ENCODE data around the gene NRBP1.
"Not testable (repeated sequence)": the region's sequence is repeated elsewhere in the genome, so short reads cannot be mapped to it uniquely, and the experiment has no call there.

NRBP1 gene

DNA sequence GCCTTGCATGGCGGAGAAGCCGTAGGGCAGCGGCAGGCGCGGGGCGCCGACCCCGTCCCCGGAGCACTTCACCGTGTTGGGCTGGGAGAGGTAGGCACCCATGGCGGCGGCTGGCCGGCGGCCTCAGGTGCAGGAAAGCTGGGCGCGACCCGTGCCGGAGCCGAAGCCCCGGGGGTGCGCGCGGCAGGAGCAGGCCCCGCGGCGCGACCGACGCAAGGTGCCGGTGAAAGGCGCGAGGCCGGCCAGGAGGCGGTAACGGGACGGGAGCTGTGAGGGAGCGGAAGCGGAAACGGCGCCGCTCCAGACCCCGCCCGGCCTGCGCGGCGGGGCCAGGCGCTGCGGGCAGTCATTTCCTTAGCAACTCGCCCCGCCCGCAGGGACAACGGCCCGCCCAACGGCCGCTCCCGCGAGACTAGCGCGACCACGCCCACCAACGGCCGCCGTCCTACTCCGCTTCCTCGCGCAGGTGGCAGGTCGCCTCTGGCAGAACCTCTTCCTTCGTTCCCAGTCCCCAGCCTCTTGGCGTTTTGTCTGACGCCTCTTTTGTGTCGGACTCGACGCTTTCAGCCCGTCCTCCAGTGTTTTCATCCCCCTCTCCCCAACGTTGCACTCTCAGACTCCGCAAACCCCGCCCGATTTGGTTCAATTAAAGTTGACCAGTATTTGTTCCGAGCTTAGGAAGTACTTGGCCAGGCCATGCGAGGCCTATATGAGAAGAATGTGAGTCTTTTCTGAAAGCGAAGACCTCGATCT lies 18.9 kb upstream of the NRBP1 start, which contains the start of gene PPM1G:
PPM1G (minus strand) TSS at position 271 of the 753 bp plus-strand sequence; CDS start at position 102, 169 bp downstream.
- no peak for TF ChIP-seq YY1 (IDR thresholded peaks at IDR 0.05; ENCODE audit: insufficient read depth, insufficient read length)
- TF ChIP-seq SUZ12 (IDR thresholded peaks at IDR 0.05; ENCODE audit: extremely low read depth, insufficient read depth, insufficient read length) = no peak
- no peak for TF ChIP-seq ZNF274 (IDR thresholded peaks at IDR 0.05; ENCODE audit: low read depth, low read length)
- peak within 1 kb of the TSS; percentile 93 for H3K4me3 ChIP-seq (ENCODE audit: insufficient read length, low read depth)
- peak within 1 kb of the TSS; percentile 95 for H3K9ac ChIP-seq (ENCODE audit: insufficient read length, low read depth)
- peak; percentile 95 for DNase-seq (ENCODE audit: low read depth, low spot score)
- H3K4me1 ChIP-seq (ENCODE audit: insufficient read depth, insufficient read length) = no peaks in the 10 kb centered on the region
- H3K27me3 ChIP-seq (ENCODE audit: insufficient read depth, insufficient read length) = no peaks in the 10 kb centered on the region
- no peaks in the 10 kb centered on the region for H3K9me3 ChIP-seq (ENCODE audit: insufficient read depth, low read length)
- H3K36me3 ChIP-seq (ENCODE audit: insufficient read depth, insufficient read length, low read length) = peaks cover 13% of the 10 kb centered on the region

DNA sequence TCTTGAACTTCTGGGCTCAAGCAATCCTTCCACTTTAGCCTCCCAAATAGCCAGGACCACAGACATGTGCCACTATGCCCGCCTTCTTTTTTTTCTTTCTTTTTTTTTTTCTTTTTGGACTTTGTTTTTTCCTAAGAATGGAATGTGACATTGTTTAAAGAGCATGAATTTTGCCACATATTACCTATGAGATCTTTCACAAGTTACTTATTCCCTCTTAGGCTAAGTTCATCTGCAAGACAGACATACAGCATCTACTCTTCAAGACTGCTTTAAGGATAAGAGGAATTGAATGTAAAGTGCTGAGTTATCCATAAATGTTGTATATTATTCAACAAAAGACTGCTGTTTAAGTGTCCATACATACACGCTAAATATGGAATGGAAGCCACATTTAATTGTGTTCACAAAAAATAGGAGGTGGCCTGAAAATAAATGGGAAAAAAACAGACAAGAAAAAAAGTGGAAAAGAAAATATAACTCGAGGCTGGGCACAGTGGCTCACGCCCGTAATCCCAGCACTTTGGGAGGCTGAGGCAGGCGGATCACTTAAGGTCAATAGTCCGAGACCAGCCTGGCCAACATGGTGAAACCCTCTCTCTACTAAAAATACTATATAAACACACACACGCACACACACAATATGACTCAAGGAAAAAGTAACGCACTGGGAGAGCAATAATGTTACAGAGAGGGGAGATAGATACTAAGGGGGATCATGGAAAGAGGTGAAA lies 15.8 kb upstream of the NRBP1 start:
- Histone ChIP-seq H3K36me3 (ENCODE audit: insufficient read depth, insufficient read length, low read length) (peaks cover 2% of the 10 kb centered on the region), H3K4me3 (ENCODE audit: insufficient read length, low read depth) (no peak overlapping the region), H3K9me3 (ENCODE audit: insufficient read depth, low read length) (no peaks in the 10 kb centered on the region), H3K27me3 (ENCODE audit: insufficient read depth, insufficient read length) (no peaks in the 10 kb centered on the region), H3K9ac (ENCODE audit: insufficient read length, low read depth) (no peak overlapping the region), H3K4me1 (ENCODE audit: insufficient read depth, insufficient read length) (no peaks in the 10 kb centered on the region)
- TF ChIP-seq SUZ12 (IDR thresholded peaks at IDR 0.05; ENCODE audit: extremely low read depth, insufficient read depth, insufficient read length) = no peak
- no peak for TF ChIP-seq ZNF274 (IDR thresholded peaks at IDR 0.05; ENCODE audit: low read depth, low read length)
- no peak for TF ChIP-seq YY1 (IDR thresholded peaks at IDR 0.05; ENCODE audit: insufficient read depth, insufficient read length)
- no peak for DNase-seq (ENCODE audit: low read depth, low spot score)

DNA sequence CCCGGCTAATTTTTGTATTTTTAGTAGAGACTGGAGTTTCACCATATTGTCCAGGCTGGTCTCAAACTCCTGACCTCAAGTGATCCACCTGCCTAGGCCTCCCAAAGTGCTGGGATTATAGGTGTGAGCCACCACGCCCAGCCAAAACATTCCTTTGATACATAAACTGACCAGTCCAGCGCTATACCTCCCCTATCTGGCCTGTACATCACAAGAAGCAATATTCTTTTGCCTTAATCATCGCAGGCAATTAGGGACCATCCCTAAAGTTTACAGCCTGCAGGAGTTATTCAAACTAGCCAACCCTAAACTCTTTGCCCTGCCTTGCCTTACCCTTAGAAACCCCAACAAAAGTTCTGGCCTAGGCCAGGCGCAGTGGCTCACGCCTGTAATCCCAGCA lies 12.3 kb upstream of the NRBP1 start:
- no peak overlapping the region for H3K4me3 ChIP-seq (ENCODE audit: insufficient read length, low read depth)
- H3K4me1 ChIP-seq (ENCODE audit: insufficient read depth, insufficient read length) = no peaks in the 10 kb centered on the region
- no peaks in the 10 kb centered on the region for H3K36me3 ChIP-seq (ENCODE audit: insufficient read depth, insufficient read length, low read length)
- TF ChIP-seq SUZ12 (IDR thresholded peaks at IDR 0.05; ENCODE audit: extremely low read depth, insufficient read depth, insufficient read length) (no peak), YY1 (IDR thresholded peaks at IDR 0.05; ENCODE audit: insufficient read depth, insufficient read length) (no peak), ZNF274 (IDR thresholded peaks at IDR 0.05; ENCODE audit: low read depth, low read length) (no peak)
- no peak overlapping the region for H3K9ac ChIP-seq (ENCODE audit: insufficient read length, low read depth)
- no peaks in the 10 kb centered on the region for H3K9me3 ChIP-seq (ENCODE audit: insufficient read depth, low read length)
- no peaks in the 10 kb centered on the region for H3K27me3 ChIP-seq (ENCODE audit: insufficient read depth, insufficient read length)
- DNase-seq (ENCODE audit: low read depth, low spot score) = no peak

DNA sequence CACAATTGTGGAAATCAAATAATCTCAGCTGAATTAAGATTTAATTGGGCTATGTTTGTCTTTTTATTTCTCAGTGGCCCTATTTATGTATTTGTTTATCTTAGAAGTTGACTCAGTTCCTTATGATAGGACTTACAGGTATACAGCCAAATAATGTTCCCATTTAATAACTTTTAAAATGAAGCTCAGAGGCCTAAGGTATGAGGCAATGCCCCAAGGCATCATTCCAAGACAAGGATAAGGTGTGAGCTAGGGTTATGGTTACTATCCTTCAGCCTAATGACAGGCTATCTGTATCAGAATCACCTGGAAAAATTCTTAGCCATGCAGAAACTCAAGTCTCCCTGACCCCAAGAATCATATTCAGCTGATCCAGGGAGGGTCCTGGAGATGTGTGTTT lies 7.4 kb upstream of the NRBP1 start:
- H3K9ac ChIP-seq (ENCODE audit: insufficient read length, low read depth) = no peak overlapping the region
- TF ChIP-seq YY1 (IDR thresholded peaks at IDR 0.05; ENCODE audit: insufficient read depth, insufficient read length) (no peak), SUZ12 (IDR thresholded peaks at IDR 0.05; ENCODE audit: extremely low read depth, insufficient read depth, insufficient read length) (no peak), ZNF274 (IDR thresholded peaks at IDR 0.05; ENCODE audit: low read depth, low read length) (no peak)
- DNase-seq (ENCODE audit: low read depth, low spot score) = no peak
- H3K27me3 ChIP-seq (ENCODE audit: insufficient read depth, insufficient read length) = no peaks in the 10 kb centered on the region
- no peaks in the 10 kb centered on the region for H3K9me3 ChIP-seq (ENCODE audit: insufficient read depth, low read length)
- H3K4me3 ChIP-seq (ENCODE audit: insufficient read length, low read depth) = no peak overlapping the region
- no peaks in the 10 kb centered on the region for H3K4me1 ChIP-seq (ENCODE audit: insufficient read depth, insufficient read length)
- no peaks in the 10 kb centered on the region for H3K36me3 ChIP-seq (ENCODE audit: insufficient read depth, insufficient read length, low read length)

DNA sequence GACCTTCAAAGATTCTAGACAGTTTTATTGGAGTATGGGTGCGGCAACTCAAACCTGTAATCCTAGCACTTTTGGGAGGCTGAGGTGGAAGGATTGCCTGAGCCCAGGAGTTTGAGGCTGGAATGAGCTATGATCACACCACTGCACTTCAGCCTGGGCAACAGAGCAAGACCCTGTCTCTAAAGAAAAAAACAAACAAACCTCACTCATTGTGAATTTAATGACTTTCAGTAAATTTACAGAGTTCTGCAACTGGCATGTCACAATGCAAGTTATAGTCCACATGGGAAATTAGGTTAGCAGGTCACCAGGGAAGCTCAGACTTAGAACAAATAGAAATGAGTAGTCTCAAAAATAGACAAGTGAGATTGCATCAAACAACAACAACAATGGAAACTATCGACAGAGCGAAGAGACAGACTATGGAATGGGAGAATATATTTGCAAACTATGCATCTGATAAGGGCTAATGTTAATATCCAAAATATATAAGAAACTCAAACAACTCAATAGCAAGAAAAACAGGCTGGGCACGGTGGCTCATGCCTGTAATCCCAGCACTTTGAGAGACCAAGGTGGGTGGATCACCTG lies 6.7 kb upstream of the NRBP1 start:
- Histone ChIP-seq H3K9ac (ENCODE audit: insufficient read length, low read depth) (no peak overlapping the region), H3K4me3 (ENCODE audit: insufficient read length, low read depth) (no peak overlapping the region), H3K27me3 (ENCODE audit: insufficient read depth, insufficient read length) (no peaks in the 10 kb centered on the region), H3K9me3 (ENCODE audit: insufficient read depth, low read length) (no peaks in the 10 kb centered on the region), H3K4me1 (ENCODE audit: insufficient read depth, insufficient read length) (no peaks in the 10 kb centered on the region), H3K36me3 (ENCODE audit: insufficient read depth, insufficient read length, low read length) (no peaks in the 10 kb centered on the region)
- no peak for DNase-seq (ENCODE audit: low read depth, low spot score)
- TF ChIP-seq YY1 (IDR thresholded peaks at IDR 0.05; ENCODE audit: insufficient read depth, insufficient read length) (no peak), ZNF274 (IDR thresholded peaks at IDR 0.05; ENCODE audit: low read depth, low read length) (no peak), SUZ12 (IDR thresholded peaks at IDR 0.05; ENCODE audit: extremely low read depth, insufficient read depth, insufficient read length) (no peak)

DNA sequence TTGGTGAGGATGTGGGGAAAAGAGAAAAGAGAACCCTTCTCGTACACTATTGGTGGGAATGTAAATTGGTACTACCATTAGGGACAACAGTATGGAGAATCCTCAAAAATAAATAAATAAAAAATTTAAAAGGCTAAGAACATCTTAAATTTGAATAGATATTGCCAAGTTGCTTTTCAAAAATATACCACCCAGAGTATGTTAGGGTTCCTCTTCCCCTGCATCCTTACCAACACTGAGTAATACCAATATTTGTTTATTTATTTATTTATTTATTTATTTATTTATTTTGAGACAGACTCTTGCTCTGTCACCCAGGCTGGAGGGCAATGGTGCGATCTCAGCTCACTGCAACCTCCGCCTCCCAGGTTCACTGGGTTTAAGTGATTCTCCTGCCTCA lies 5.5 kb upstream of the NRBP1 start:
- no peak for TF ChIP-seq SUZ12 (IDR thresholded peaks at IDR 0.05; ENCODE audit: extremely low read depth, insufficient read depth, insufficient read length)
- no peak for TF ChIP-seq ZNF274 (IDR thresholded peaks at IDR 0.05; ENCODE audit: low read depth, low read length)
- no peak for TF ChIP-seq YY1 (IDR thresholded peaks at IDR 0.05; ENCODE audit: insufficient read depth, insufficient read length)
- H3K27me3 ChIP-seq (ENCODE audit: insufficient read depth, insufficient read length) = no peaks in the 10 kb centered on the region
- DNase-seq (ENCODE audit: low read depth, low spot score) = no peak
- H3K4me3 ChIP-seq (ENCODE audit: insufficient read length, low read depth) = no peak overlapping the region
- H3K36me3 ChIP-seq (ENCODE audit: insufficient read depth, insufficient read length, low read length) = no peaks in the 10 kb centered on the region
- H3K4me1 ChIP-seq (ENCODE audit: insufficient read depth, insufficient read length) = no peaks in the 10 kb centered on the region
- no peak overlapping the region for H3K9ac ChIP-seq (ENCODE audit: insufficient read length, low read depth)
- H3K9me3 ChIP-seq (ENCODE audit: insufficient read depth, low read length) = no peaks in the 10 kb centered on the region

DNA sequence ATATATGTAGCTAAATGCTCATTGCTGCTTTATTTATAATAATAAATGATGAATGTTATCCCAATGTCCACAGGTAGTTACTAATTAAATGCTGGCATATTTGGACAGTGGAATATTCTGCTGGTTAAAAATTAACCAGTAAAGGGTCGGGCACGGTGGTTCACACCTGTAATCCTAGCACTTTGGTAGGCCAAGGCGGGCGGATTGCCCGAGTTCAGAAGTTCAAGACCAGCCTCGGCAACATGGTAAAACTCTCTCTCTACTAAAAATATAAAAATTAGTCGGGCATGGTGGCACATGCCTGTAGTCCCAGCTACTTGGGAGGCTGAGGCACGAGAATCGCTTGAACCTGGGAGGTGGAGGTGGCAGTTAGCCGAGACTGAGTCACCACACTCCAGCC lies 3.4 kb upstream of the NRBP1 start:
- H3K4me1 ChIP-seq (ENCODE audit: insufficient read depth, insufficient read length); H3K9me3 ChIP-seq (ENCODE audit: insufficient read depth, low read length); H3K36me3 ChIP-seq (ENCODE audit: insufficient read depth, insufficient read length, low read length); DNase-seq (ENCODE audit: low read depth, low spot score); H3K4me3 ChIP-seq (ENCODE audit: insufficient read length, low read depth); H3K27me3 ChIP-seq (ENCODE audit: insufficient read depth, insufficient read length); H3K9ac ChIP-seq (ENCODE audit: insufficient read length, low read depth): not testable (repeated sequence)

All from NT2/D1 (cell line).